OCI-LY7 (cell line): ENCODE measurements around the gene JPH3. TPM values are rescaled to one million over a fixed set of nuclear protein-coding genes. Genes with fewer than 3 reads are reported as not detected.

Source experiments
- BruUV-seq: library from RNA; stranded (reverse); fragments of 400-500 nt; replicated peaks from 2 replicates; lab custom pipeline; 2021; lab: Mats Ljungman, UMichigan
- CTCF ChIA-PET: fragments of 300-600 bp; sonication (Branson Sonifier 250); formaldehyde crosslinking; loops from one replicate; lab custom pipeline; 2022; ENCODE audit warnings: antibody characterized with exemption; ENCODE audit not compliant: unreplicated experiment; lab: Charles Lee
- POLR2A ChIA-PET: fragments of 300-600 bp; sonication (Branson Sonifier 250); formaldehyde crosslinking; loops from one replicate; lab custom pipeline; 2022; ENCODE audit warnings: antibody characterized with exemption; lab: Charles Lee
- DNase-seq: peaks from one replicate; pipeline ENCODE4 v3.0.0-alpha.2; 2015; ENCODE audit warnings: low spot score
- H2AFZ ChIP-seq: fragments of 200-600 bp; sonication (generic), shearing (Covaris generic); 2 replicates; pipeline ENCODE4 v1.6.1; 2014; ENCODE audit warnings: mild to moderate bottlenecking, antibody characterized with exemption, low read length, moderate library complexity
- H3K27ac ChIP-seq: fragments of 200-600 bp; sonication (generic); 2 replicates; pipeline ENCODE4 v1.5.1; 2014; ENCODE audit warnings: mixed run types, low read depth, mild to moderate bottlenecking, moderate library complexity, low read length, inconsistent platforms; ENCODE audit not compliant: poor library complexity, severe bottlenecking
- H3K36me3 ChIP-seq: fragments of 200-600 bp; sonication (generic); 2 replicates; pipeline ENCODE4 v1.6.1; 2014; ENCODE audit warnings: mild to moderate bottlenecking, antibody characterized with exemption, low read length, moderate library complexity, mixed read lengths; ENCODE audit not compliant: insufficient read depth
- H3K4me1 ChIP-seq: fragments of 200-600 bp; sonication (generic); 2 replicates; pipeline ENCODE4 v1.5.1; 2014; ENCODE audit warnings: mild to moderate bottlenecking, low read length; ENCODE audit not compliant: insufficient read depth, poor library complexity, severe bottlenecking
- H3K4me2 ChIP-seq: fragments of 200-600 bp; sonication (generic); 2 replicates; pipeline ENCODE4 v1.6.1; 2014; ENCODE audit warnings: mild to moderate bottlenecking, low read length
- H3K4me3 ChIP-seq: fragments of 200-600 bp; sonication (generic); 2 replicates; pipeline ENCODE4 v1.5.1; 2014; ENCODE audit warnings: mild to moderate bottlenecking, low read depth, low read length; ENCODE audit not compliant: poor library complexity, severe bottlenecking
- H3K79me2 ChIP-seq: fragments of 200-600 bp; sonication (generic); 2 replicates; pipeline ENCODE4 v1.6.1; 2016; ENCODE audit warnings: low read depth, mild to moderate bottlenecking, low read length, moderate library complexity, mixed read lengths; ENCODE audit not compliant: insufficient read depth
- H3K9me2 ChIP-seq: fragments of 200-600 bp; sonication (generic); 2 replicates; pipeline ENCODE4 v1.6.1; 2016; ENCODE audit warnings: mild to moderate bottlenecking, low read length, mixed read lengths; ENCODE audit not compliant: insufficient read depth
- H3K9me3 ChIP-seq: fragments of 200-600 bp; sonication (generic); 2 replicates; pipeline ENCODE4 v1.6.1; 2014; ENCODE audit warnings: mild to moderate bottlenecking, mixed run types, low read length, mixed read lengths
- H4K20me1 ChIP-seq: fragments of 200-600 bp; sonication (generic); 2 replicates; pipeline ENCODE4 v1.6.1; 2014; ENCODE audit warnings: mild to moderate bottlenecking, antibody characterized with exemption, low read length, moderate library complexity, mixed read lengths; ENCODE audit not compliant: insufficient read depth
- CTCF ChIP-seq: fragments of 200-600 bp; sonication (generic); conservative IDR thresholded peaks from 2 replicates; pipeline ENCODE4 v1.5.1; 2014; ENCODE audit warnings: mild to moderate bottlenecking, antibody characterized with exemption, low read length, moderate library complexity, mixed read lengths
- EZH2phosphoT487 ChIP-seq: fragments of 200-600 bp; sonication (generic); IDR thresholded peaks from 2 replicates; pipeline ENCODE4 v1.6.1; 2018; ENCODE audit warnings: low read depth, borderline replicate concordance, mild to moderate bottlenecking, mixed run types, antibody characterized with exemption, low read length, moderate library complexity, mixed read lengths
- intact Hi-C: fragments of 100-400 bp; cut with micrococcal nuclease; formaldehyde crosslinking; loops from one replicate; pipeline ENCODE4 v1.10.0; 2022; ENCODE audit not compliant: unreplicated experiment
- total RNA-seq, 2 experiments: library from RNA; depleted of rRNA in 1 of 2; stranded (reverse); fragments of >200 nt in 1 of 2; shearing (Covaris generic) in 1 of 2; gene quantifications; 2 replicates each; pipeline ENCODE4 v1.2.3, GENCODE V29; 2014 to 2022

JPH3 gene
- total RNA-seq, 2 experiments from 2014 or later = not detected

GRCh38 chr16:87652386-87652785 is 50.1 kb downstream of the JPH3 start:
- H3K9me3 ChIP-seq = no peaks in the 10 kb centered on the region
- ChIA-PET CTCF (no interaction called here), POLR2A (no interaction called here)
- intact Hi-C loops = no loop called here
- no peaks in the 10 kb centered on the region for H4K20me1 ChIP-seq
- H3K79me2 ChIP-seq = no peaks in the 10 kb centered on the region
- no peak overlapping the region for H2AFZ ChIP-seq
- H3K4me1 ChIP-seq = peaks cover 5% of the 10 kb centered on the region
- no peak overlapping the region for H3K4me2 ChIP-seq
- H3K36me3 ChIP-seq = no peaks in the 10 kb centered on the region
- no peak for TF ChIP-seq EZH2phosphoT487
- no peak for TF ChIP-seq CTCF
- no peak overlapping the region for H3K27ac ChIP-seq
- no TSS peak for BruUV-seq
- no peaks in the 10 kb centered on the region for H3K9me2 ChIP-seq
- no peak for DNase-seq
- H3K4me3 ChIP-seq = no peak overlapping the region

DNA sequence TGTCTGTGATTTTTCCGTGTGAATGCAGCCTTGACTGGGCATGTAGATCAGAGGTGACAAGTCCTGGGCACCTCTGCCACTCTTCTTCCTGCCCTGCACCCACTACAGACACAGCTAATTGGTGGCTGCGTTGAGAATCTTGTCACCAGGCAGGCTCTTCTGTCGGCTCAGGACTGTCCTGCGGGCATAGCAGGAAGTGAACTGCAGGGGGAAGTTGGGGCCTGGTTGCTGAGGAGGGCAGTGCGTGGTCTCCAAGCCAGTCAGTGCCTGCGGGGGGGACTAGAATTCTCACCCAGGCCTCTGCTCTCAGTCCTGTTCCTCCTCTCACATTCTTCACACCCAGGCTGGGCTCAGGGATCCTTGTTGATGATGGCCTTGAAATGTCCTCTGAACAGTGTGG is 50.5 kb downstream of the JPH3 start:
- Histone ChIP-seq H3K27ac (no peak overlapping the region), H3K4me3 (no peak overlapping the region), H3K9me3 (no peaks in the 10 kb centered on the region), H3K9me2 (no peaks in the 10 kb centered on the region), H3K36me3 (no peaks in the 10 kb centered on the region), H4K20me1 (no peaks in the 10 kb centered on the region), H2AFZ (no peak overlapping the region), H3K4me2 (no peak overlapping the region), H3K4me1 (peaks cover 5% of the 10 kb centered on the region), H3K79me2 (no peaks in the 10 kb centered on the region)
- CTCF ChIA-PET = no interaction called here
- intact Hi-C loops = no loop called here
- TF ChIP-seq EZH2phosphoT487 = no peak
- no peak for TF ChIP-seq CTCF
- no TSS peak for BruUV-seq
- POLR2A ChIA-PET = no interaction called here
- no peak for DNase-seq

- Histone ChIP-seq H3K36me3 (no peaks in the 10 kb centered on the region), H3K9me3 (no peaks in the 10 kb centered on the region), H3K4me2 (no peak overlapping the region), H3K79me2 (no peaks in the 10 kb centered on the region), H3K27ac (no peak overlapping the region), H4K20me1 (no peaks in the 10 kb centered on the region), H3K4me3 (no peak overlapping the region), H3K4me1 (peaks cover 5% of the 10 kb centered on the region), H2AFZ (no peak overlapping the region), H3K9me2 (no peaks in the 10 kb centered on the region)
- intact Hi-C loops = no loop called here
- POLR2A ChIA-PET = no interaction called here
- no TSS peak for BruUV-seq
- TF ChIP-seq CTCF (peak; percentile 79), EZH2phosphoT487 (no peak)
- CTCF ChIA-PET = no interaction called here
- peak; percentile 50 for DNase-seq
Observed at GRCh38 chr16:87653234-87653633, 50.9 kb downstream of the JPH3 start.
